Endodermal cell (in vitro differentiated cells): ENCODE data around the gene DSCAML1. TPM values are rescaled to one million over a fixed set of nuclear protein-coding genes. Genes with fewer than 3 reads are reported as not detected.

ENCODE experiments used
- DNase-seq: peaks from one replicate; pipeline ENCODE4 v3.0.0-alpha.2; 2017
- H3K27ac ChIP-seq: 2 replicates; pipeline ENCODE4 v1.5.1; 2013; ENCODE audit warnings: mild to moderate bottlenecking, low read depth, low read length, moderate library complexity
- H3K27me3 ChIP-seq: 2 replicates; pipeline ENCODE4 v1.6.1; 2013; ENCODE audit warnings: mild to moderate bottlenecking, low read length, moderate library complexity; ENCODE audit not compliant: insufficient read depth, control insufficient read depth, poor library complexity, severe bottlenecking
- H3K36me3 ChIP-seq: 2 replicates; pipeline ENCODE4 v1.7.0; 2013; ENCODE audit warnings: mild to moderate bottlenecking, low read length, moderate library complexity; ENCODE audit not compliant: control insufficient read depth, insufficient read depth
- H3K4me1 ChIP-seq: one replicate; pipeline ENCODE4 v1.7.0; 2013; ENCODE audit warnings: low read length; ENCODE audit not compliant: control insufficient read depth, insufficient read depth
- H3K4me3 ChIP-seq: 2 replicates; pipeline ENCODE4 v1.5.1; 2013; ENCODE audit warnings: mild to moderate bottlenecking, low read length, moderate library complexity
- H3K9ac ChIP-seq: 2 replicates; pipeline ENCODE4 v1.6.1; 2013; ENCODE audit warnings: mild to moderate bottlenecking, low read length, moderate library complexity; ENCODE audit not compliant: poor library complexity, severe bottlenecking; ENCODE audit errors: extremely low read depth
- H3K9me3 ChIP-seq: 2 replicates; pipeline ENCODE4 v1.6.1; 2013; ENCODE audit warnings: mild to moderate bottlenecking, low read length, moderate library complexity; ENCODE audit not compliant: control insufficient read depth
- H3K27ac Mint-ChIP-seq: 2 replicates; pipeline ENCODE4 v1.8.0; 2020; ENCODE audit warnings: mixed read lengths
- H3K27me3 Mint-ChIP-seq: 2 replicates; pipeline ENCODE4 v1.8.0; 2021; ENCODE audit warnings: mild to moderate bottlenecking, mixed read lengths; ENCODE audit not compliant: insufficient read depth
- H3K36me3 Mint-ChIP-seq: 2 replicates; pipeline ENCODE4 v1.8.0; 2020; ENCODE audit warnings: low read depth, mixed read lengths
- H3K4me1 Mint-ChIP-seq: 2 replicates; pipeline ENCODE4 v1.8.0; 2020; ENCODE audit warnings: mixed read lengths
- H3K4me3 Mint-ChIP-seq: 2 replicates; pipeline ENCODE4 v1.8.0; 2020; ENCODE audit warnings: mild to moderate bottlenecking, moderate library complexity, mixed read lengths
- H3K9me3 Mint-ChIP-seq: 2 replicates; pipeline ENCODE4 v1.8.0; 2020; ENCODE audit warnings: mild to moderate bottlenecking, mixed read lengths
- WGBS, 2 experiments: methylation state at CpG; one replicate each; pipeline versions ENCODE4 v1.1.5 to v1.1.7; 2013; ENCODE audit warnings: missing lambda C conversion rate in 2 of 2, mixed read lengths in 1 of 2; ENCODE audit not compliant: insufficient coverage in 1 of 2, insufficient read length in 1 of 2; 5-methylcytosine and 5-hydroxymethylcytosine counted together
- total RNA-seq, 2 donors: library from RNA; stranded (reverse); fragmentation: NEBNext Ultra II Directional in 1 of 2; extraction: Animal tissue kit (Norgen Biotek cat#: 25700) in 1 of 2; gene quantifications; 2 replicates in 1 of 2; 3 replicates in 1 of 2; pipeline ENCODE4 v1.2.1, GENCODE V29; 2021
- TF ChIP-seq, protein P1 (sequence below): fragments of 200-600 bp; sonication (generic); conservative IDR thresholded peaks from 2 replicates; pipeline ENCODE4 v1.5.0; 2021; ENCODE audit warnings: antibody characterized with exemption, mild to moderate bottlenecking

DSCAML1 gene
- total RNA-seq, 2 donors from 2014 or later, result 5.6 to 10.9 TPM

DNA sequence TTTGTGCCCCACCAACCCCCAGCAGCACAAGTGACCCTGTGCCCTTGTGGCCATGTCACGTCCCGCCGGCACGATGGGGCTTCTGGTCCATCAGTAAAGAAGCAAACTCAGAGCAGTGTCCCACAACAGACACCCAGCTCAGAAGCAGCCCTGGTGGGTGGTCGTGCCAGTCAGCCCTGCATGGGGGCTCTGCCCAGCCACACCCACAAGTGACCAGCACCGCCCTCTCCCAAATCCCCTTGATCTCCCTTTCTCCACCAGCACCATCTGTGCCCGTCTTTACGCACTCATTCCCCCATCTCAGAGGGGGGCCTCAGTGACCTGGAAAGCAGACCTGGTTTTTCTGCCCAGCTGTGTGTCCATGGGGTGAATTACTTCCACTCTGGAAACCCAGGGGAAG lies 149.1 kb downstream of the DSCAML1 start:
- Histone ChIP-seq H3K9me3 (no peaks in the 10 kb centered on the region), H3K27me3 (no peaks in the 10 kb centered on the region), H3K9ac (no peak overlapping the region), H3K36me3 (no peaks in the 10 kb centered on the region), H3K27ac (no peak overlapping the region), H3K4me3 (no peak overlapping the region), H3K4me1 (peaks cover 2% of the 10 kb centered on the region)
- no peak for DNase-seq
- TF ChIP-seq, protein P1, sequence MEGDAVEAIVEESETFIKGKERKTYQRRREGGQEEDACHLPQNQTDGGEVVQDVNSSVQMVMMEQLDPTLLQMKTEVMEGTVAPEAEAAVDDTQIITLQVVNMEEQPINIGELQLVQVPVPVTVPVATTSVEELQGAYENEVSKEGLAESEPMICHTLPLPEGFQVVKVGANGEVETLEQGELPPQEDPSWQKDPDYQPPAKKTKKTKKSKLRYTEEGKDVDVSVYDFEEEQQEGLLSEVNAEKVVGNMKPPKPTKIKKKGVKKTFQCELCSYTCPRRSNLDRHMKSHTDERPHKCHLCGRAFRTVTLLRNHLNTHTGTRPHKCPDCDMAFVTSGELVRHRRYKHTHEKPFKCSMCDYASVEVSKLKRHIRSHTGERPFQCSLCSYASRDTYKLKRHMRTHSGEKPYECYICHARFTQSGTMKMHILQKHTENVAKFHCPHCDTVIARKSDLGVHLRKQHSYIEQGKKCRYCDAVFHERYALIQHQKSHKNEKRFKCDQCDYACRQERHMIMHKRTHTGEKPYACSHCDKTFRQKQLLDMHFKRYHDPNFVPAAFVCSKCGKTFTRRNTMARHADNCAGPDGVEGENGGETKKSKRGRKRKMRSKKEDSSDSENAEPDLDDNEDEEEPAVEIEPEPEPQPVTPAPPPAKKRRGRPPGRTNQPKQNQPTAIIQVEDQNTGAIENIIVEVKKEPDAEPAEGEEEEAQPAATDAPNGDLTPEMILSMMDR, result no peak
- Mint-ChIP-seq H3K9me3 (no peaks in the 10 kb centered on the region), H3K27ac (no peak overlapping the region), H3K36me3 (no peaks in the 10 kb centered on the region), H3K27me3 (peaks cover 6% of the 10 kb centered on the region), H3K4me1 (peaks cover 9% of the 10 kb centered on the region), H3K4me3 (no peak overlapping the region)
- 90 to 93% methylated on average over 2 to 8 of the region's 8 CpGs for WGBS, 2 experiments

DNA sequence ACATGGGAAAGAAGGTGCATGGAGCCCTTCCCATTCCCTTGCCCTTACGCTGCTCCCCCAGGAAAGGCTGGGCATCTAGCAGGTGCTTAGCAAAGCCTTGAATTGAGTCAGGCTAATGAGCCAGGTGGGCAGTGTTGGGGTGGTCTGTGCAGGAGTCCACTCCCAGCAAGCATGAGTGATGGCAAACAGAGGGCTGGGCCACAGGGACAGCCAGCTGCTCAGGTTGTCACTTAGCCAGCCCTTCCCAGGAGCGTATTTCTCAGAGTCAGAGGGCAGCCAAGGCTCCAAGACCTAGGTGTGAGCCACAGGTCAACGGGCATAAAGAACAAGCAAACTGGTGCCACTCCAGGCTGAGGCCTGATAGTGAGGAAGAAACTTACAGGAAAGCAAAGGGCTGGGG lies 149.8 kb downstream of the DSCAML1 start:
- WGBS, 2 experiments, result 93 to 95% methylated on average over 2 to 3 of the region's 3 CpGs
- Mint-ChIP-seq H3K27ac (no peak overlapping the region), H3K9me3 (no peaks in the 10 kb centered on the region), H3K36me3 (no peaks in the 10 kb centered on the region), H3K27me3 (peaks cover 6% of the 10 kb centered on the region), H3K4me3 (no peak overlapping the region), H3K4me1 (peaks cover 9% of the 10 kb centered on the region)
- H3K9ac ChIP-seq, result no peak overlapping the region
- TF ChIP-seq, protein P1, result no peak
- peaks cover 2% of the 10 kb centered on the region for H3K4me1 ChIP-seq
- DNase-seq, result no peak
- H3K27ac ChIP-seq, result no peak overlapping the region
- no peak overlapping the region for H3K4me3 ChIP-seq
- H3K27me3 ChIP-seq, result no peaks in the 10 kb centered on the region
- no peaks in the 10 kb centered on the region for H3K9me3 ChIP-seq
- H3K36me3 ChIP-seq, result no peaks in the 10 kb centered on the region

DNA sequence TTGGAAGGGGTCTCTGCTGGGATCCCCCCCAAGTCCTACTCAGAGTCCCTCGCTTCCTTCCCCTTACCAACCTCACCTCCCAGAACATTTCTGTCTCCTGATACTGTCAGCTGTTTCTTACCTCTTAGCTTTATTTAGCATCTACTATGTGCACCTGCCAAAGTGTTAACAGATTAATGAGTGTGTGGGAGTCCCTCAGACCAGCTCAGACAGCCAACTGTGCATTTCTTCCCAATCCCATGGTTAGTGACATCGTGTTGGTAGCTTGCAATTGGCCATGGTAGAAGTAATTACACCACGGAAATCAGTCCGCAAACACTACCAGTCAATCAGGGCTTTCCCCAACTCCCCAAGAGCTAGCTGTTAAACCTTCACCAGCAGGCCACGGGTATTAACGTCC lies 150.6 kb downstream of the DSCAML1 start:
- H3K4me1 Mint-ChIP-seq, result peaks cover 9% of the 10 kb centered on the region
- no peak overlapping the region for H3K27ac ChIP-seq
- 69 to 81% methylated on average over 4 to 6 of the region's 6 CpGs for WGBS, 2 experiments
- no peak for DNase-seq
- no peak overlapping the region for H3K4me3 ChIP-seq
- H3K27me3 ChIP-seq, result no peaks in the 10 kb centered on the region
- H3K4me3 Mint-ChIP-seq, result no peak overlapping the region
- H3K4me1 ChIP-seq, result peaks cover 2% of the 10 kb centered on the region
- H3K36me3 ChIP-seq, result no peaks in the 10 kb centered on the region
- TF ChIP-seq, protein P1, result no peak
- H3K9me3 Mint-ChIP-seq, result no peaks in the 10 kb centered on the region
- no peak overlapping the region for H3K9ac ChIP-seq
- H3K9me3 ChIP-seq, result no peaks in the 10 kb centered on the region
- H3K27me3 Mint-ChIP-seq, result peaks cover 9% of the 10 kb centered on the region
- H3K27ac Mint-ChIP-seq, result no peak overlapping the region
- H3K36me3 Mint-ChIP-seq, result no peaks in the 10 kb centered on the region
